CD4-positive, alpha-beta T cell treated with Interferon gamma for 1 hour (primary cell): ENCODE results near the gene AKAP8.
A peak's percentile ranks its signal among the peaks of the same experiment; 100 is the strongest.
"Not testable (repeated sequence)": the region's sequence is repeated elsewhere in the genome, so short reads cannot be mapped to it uniquely, and the experiment has no call there.

ENCODE experiments used
- DNase-seq: peaks from one replicate; pipeline ENCODE4 v3.0.0-alpha.2; 2020

The AKAP8 gene

DNA sequence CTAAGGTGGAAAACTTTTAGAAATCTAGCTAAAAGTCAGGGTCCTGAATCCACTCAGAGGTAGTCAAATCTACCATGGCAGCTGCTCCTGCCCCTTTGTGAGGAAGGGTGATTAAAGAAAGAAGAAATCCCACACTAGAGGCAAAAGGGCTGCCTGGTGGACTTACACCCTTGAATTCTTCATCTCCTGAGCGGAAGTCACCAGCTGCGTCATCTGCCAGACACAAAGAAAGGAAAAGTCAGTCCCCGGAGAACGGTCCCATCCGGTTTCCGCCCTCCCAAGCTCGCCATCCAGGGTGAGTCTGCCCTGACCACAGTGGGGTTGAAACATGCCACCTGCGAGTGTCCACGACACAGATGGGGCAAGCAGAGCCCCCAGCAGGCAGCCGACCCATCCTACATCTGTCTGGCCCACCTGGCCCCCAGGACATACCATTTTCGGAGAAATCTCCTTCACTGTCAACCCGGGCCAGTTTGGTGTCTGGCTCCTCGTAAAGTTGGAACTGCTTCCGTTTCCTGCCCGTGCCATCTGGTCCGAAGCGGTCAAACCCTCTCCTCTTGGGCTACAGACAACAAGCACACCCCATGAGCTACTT is 7.7 kb downstream of the AKAP8 start:
- DNase-seq, result no peak

DNA sequence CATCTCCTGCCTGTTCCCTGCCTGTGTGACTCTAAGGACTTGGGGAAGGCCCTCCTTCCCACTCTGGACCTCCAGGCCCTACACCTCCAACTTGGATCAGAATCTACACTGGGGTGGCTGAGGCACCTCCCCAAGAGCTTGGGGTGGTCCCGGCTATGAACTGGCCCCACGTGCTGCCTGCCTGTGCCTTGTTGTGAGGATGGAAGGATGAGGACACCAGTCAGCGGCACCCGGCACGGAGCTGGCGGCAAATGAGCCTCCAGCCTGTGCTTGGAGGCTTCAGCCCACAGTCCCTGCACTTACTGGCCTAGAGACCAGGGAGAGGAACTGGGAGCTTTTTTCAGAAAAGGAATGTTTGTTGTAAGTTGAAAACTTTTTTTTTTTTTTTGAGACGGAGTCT is 8.5 kb downstream of the AKAP8 start:
- DNase-seq, result no peak

DNA sequence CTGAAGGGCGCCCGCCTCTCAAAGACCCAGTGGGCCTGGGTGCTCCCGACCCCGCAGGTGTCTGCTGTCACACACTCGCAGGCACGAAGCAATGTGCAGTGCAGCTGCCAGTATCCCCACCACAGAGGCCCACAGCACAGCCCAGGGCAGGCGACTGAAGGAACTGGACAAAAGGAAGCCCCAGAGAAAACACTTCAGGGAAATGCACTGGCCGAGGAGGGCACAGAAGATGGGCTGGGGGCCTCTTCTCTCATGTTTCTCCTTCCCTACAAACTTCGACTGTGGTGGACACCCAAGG is 10.0 kb downstream of the AKAP8 start:
- DNase-seq, result no peak

DNA sequence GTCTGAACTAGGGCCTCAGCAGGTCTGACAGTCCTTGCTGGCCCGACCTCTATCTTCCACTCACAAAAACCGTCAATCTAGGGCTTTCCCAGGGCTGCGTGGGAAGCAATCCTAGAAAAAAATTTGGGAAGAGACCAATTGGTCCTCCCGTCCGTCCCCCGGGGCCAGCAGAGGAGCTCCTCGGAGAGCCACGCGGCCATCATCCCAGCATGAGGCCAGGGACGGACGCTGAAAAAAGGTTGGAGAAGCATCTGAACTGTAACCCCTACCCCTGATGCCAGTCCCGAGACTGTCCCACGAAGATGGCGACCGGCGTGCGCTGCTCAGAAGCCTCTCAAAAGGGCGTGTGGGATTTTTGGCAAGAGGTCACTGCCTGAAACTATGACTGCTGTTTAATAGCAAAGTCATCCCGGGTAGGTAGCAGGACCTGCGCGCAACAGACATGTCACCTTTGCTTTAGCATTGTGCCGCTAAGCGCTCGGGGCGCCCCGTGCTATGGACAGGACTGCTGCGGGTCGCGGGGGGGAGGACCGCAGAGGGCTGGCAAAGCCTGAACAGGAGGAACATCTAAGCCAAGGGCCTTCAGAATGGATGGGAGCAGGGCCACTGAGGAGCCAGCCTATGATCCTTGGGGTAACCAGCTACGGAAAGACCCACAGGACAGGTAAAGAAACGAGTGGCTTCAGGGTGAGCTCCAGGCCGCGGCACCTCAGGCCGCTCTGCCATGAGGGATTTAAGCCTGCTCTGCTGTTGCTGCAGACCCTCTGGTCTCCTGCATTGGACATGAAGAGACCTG is 10.6 kb downstream of the AKAP8 start:
- DNase-seq, result no peak

DNA sequence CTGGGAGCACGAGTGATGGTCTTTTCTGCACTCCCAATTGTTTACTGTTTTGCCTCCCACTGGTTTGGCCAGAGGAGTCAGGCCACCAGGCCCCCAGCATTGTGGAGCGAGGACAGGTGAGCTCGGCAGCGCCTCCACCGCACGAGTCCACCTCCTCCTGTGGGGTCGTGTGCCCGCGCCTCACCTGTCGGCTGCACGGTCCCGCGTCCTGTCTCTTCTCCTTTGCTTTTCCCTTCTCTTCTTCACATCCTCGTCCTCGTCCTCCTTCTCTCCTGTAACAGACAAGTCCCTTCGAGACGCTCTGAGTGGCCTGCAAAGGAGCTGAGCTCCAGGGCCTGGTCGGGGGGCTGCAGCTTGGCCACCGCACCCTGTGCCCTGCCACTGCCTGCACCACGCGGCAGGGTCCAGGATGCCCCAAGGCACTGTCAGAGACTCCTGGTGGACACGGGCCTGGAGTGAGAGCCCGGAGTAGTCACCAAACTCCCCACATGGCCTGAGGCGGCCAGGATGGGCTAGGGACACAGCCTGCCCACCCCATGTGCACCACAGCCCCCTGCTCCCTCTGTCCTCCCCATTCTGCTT is 11.4 kb downstream of the AKAP8 start:
- no peak for DNase-seq

DNA sequence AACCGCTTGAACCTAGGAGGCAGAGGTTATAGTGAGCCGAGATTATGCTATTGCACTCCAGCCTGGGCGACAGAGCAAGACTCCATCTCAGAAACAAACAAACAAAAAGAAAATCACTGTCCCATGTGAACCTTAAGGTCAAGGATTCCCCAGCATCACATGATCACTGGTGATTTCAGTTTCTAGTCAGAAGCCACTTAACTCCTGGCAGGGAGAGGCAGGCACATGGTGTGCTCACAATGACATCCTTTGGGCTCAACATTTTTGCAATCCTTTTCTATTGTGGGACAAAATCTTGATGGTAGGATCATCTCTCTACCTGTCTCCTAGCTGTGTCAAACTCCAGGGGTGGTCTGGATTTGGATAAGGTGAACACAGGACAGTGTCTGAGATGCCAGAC is 12.1 kb downstream of the AKAP8 start:
- no peak for DNase-seq

DNA sequence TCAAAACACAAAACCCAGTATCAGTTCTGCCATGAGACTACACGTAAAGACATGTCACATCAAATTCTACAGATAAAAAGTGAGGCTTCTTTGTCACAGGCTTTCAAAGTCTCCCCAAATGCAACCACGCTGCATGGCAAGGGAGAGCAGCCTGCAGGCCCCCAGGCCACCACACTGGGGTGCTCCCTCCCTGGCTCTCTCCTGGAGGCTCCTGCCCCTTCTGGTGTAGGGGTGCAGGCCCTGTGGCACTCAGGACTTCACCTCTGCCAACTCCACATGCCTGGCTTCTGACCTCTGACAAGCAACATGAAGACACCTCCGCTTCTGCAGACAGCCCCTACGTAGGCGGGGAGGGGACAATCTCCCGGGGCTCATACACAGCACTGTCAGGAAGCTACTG is 14.3 kb downstream of the AKAP8 start:
- no peak for DNase-seq

DNA sequence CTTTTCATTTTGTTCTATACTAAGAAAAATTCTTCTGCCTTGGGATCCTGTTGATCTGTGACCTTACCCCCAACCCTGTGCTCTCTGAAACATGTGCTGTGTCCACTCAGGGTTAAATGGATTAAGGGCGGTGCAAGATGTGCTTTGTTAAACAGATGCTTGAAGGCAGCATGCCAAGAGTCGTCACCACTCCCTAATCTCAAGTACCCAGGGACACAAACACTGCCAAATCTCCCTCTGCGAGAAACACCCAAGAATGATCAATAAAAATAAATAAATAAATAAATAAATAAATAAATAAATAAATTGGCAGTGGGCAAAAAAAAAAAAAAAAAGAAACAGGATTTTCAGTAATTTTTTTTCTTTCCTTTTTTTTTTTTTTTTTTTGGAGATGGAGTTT is 15.8 kb downstream of the AKAP8 start:
- not testable (repeated sequence) for DNase-seq

DNA sequence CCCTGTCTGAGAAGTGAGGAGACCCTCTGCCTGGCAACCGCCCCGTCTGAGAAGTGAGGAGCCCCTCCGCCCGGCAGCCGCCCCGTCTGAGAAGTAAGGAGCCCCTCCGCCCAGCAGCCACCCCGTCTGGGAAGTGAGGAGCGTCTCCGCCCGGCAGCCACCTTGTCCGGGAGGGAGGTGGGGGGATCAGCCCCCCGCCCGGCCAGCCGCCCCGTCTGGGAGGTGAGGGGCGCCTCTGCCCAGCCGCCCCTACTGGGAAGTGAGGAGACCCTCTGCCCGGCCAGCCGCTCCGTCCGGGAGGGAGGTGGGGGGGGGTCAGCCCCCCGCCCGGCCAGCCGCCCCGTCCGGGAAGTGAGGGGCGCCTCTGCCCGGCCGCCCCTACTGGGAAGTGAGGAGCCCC is 16.5 kb downstream of the AKAP8 start:
- not testable (repeated sequence) for DNase-seq

DNA sequence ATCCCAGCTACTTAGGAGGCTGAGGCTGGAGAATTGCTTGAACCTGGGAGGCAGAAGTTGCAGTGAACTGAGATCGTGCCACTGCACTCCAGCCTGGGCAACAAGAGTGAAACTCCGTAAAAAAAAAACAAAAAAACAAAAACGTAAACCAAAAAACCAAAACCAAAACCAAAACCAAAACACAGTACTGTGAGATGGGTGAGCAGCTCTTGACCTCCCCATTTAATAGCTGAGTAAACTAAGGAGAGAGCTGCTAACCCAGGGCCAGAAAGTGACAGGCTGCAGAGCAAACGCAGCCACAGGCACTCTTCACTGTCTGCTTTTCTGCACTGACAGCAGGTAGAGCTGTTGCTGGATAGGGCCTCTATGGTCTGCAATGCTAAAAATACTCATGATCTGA is 19.6 kb downstream of the AKAP8 start:
- DNase-seq, result not testable (repeated sequence)

DNA sequence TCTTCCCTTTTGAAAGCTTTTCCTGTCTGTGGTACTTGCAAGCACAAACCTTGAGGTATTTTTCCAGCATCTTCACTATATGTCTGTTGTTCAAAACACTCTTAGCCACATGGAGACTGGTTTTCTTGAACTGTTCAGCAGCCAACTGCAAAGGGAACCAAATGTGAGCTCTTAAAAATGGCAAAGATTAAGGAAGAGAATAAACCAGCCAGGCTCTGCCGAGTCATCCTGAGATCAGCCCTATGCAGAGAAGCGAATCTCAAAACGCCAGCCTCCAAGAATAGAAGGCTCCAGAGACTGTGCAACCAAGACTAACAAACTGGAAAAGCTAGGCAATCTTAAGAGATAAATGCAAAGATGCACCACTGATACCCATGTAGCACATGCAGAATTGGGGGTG is 20.7 kb downstream of the AKAP8 start:
- no peak for DNase-seq

DNA sequence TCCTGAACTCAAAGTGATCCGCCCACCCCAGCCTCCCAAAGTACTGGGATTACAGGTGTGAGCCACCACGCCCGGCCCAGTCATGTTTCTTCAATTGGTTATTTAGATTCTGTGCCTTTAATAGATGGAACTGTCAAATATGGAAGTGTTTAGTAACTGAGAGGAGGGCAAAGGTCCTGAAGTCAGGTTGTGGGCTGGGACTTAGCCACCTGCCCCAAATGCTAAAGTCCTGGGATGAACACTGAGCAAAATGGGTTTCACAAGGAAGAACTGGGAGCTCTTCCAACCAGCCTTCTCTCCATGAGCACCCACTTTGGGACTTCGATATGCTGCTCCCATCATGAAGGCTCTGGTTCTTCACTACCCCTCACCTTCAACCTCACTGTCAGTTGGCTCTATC is 21.7 kb downstream of the AKAP8 start:
- no peak for DNase-seq

DNA sequence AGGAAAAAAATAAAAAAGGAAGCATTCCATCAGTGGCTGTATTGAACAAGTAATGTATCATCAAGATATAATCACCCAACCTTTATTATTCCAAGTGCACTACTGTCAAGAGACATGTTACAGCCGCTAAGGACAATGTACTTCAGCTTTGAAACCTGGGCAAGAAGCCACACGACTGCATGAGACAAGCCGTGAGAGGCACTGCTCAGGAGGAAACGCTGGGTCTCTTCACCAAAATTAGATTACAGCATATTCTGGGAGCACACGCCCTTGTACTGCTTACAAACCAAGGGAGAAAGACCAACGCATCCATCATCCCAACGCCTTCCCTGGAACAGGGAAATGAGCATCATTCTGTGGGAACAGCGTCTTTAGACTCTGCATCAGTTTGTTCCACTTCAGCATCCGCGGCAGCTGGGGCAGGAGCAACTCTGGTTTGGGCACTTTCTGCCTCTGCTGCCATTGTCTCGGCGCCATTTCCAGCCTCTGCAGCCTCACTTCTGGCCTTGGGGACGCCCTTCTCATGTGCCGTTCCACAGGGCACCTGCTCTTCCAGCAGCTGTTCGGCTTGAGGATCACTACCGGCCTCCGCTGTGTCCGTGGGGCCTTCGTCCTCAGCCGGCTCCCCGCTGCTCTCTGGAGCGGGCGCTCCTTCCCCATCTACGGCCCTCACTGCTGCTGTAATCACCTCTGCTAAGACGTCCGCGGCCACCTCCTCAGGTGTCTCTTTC is 24.9 kb downstream of the AKAP8 start:
- DNase-seq, result no peak

DNA sequence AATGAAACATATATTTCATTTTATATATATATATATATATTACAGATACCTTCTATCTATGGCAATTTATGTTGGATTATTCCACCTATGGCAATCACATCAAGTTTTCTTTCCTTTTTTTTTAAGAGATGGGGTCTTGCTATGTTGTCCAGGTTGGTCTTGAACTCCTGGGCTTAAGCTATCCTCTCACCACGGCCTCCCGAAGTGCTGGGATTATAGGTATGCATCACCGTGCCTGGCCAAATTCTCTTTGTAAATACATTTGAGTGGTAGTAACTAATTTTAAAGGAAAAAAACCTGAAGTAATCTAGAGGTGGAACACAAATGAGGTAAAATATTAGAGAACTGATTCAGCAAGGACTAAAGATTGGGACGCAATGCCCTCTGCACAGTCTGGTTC is 25.7 kb downstream of the AKAP8 start:
- no peak for DNase-seq

DNA sequence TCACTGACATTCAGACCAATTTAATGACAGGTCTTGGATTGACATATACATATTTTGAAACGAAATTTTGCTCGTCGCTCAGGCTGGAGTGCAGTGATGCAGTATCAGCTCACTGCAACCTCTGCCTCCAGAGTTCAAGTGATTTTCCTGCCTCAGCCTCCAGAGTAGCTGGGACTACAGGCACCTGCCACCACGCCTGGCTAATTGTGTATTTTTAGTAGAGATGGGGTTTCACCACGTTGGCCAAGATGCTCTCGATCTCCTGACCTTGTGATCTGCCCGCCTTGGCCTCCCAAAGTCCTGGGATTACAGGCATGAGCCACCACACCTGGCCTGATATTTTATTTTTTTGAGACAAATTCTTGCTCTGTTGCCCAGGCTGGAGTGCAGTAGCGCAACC is 27.1 kb downstream of the AKAP8 start:
- DNase-seq, result not testable (repeated sequence)

DNA sequence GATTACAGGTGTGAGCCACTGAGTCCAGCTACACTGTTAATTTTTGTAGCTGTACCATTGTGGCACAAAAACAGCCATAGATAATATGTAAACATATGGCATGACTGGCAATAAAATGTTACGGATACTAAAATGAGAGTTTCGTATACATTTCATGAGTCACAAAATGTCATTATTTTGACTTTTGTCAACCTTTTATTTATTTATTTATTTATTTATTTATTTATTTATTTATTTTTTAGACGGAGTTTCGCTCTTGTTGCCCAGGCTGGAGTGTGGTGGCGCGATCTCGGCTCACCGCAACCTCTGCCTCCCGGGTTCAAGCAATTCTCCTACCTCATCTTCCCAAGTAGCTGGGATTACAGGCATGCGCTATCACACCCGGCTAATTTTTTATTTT is 38.3 kb downstream of the AKAP8 start:
- DNase-seq, result not testable (repeated sequence)

DNA sequence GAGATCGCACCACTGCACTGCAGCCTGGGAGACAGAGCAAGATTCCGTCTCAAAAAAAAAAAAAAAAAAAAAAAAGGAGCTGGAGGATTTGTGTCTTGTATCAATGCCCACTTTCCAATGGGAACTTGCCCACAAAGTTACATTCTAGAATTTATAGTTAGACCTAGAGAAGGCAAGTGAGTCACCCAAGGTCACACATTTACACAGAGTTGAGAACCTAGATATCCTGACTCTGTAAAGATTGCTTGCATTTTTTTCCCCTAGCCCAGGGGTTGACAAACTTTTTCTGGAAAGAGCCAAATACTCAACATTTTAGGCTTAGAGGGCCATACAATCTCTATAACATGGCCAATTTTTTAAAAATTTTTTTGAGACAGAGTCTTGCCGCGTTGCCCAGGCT is 39.5 kb downstream of the AKAP8 start:
- no peak for DNase-seq

DNA sequence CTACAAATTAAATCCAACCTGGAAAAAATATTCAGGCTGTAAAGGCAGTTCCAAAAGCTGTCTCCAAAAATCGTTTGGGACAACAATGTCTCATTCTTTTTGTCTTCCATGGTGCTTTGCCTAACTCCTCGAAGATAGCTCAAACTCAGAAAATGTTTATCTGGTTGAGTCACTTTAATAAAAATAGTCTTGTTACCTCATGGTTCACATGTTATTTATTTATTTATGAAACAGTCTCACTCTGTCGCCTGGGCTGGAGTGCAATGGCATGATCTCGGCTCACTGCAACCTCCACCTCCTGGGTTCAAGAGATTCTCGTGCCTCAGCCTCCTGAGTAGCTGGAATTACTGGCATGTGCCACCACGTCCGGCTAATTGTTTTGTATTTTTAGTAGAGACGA is 42.4 kb downstream of the AKAP8 start:
- DNase-seq, result no peak

DNA sequence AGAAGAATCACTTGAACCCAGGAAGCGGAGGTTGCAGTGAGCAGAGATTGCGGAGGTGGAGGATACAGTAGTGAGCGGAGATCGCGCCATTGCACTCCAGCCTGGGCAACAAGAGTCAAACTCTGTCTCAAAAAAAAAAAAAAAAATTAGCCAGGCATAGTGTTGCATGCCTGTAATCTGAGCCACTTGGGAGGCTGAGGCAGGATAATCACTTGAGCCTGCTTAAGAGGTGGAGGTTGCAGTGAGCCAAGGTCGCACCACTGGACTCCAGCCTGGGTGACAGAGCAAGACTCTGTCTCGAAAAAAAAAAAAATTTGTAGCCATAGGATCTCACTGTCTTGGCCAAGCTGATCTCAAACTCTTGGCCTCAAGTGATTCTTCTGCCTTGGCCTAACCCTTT is 43.6 kb downstream of the AKAP8 start:
- DNase-seq, result not testable (repeated sequence)

DNA sequence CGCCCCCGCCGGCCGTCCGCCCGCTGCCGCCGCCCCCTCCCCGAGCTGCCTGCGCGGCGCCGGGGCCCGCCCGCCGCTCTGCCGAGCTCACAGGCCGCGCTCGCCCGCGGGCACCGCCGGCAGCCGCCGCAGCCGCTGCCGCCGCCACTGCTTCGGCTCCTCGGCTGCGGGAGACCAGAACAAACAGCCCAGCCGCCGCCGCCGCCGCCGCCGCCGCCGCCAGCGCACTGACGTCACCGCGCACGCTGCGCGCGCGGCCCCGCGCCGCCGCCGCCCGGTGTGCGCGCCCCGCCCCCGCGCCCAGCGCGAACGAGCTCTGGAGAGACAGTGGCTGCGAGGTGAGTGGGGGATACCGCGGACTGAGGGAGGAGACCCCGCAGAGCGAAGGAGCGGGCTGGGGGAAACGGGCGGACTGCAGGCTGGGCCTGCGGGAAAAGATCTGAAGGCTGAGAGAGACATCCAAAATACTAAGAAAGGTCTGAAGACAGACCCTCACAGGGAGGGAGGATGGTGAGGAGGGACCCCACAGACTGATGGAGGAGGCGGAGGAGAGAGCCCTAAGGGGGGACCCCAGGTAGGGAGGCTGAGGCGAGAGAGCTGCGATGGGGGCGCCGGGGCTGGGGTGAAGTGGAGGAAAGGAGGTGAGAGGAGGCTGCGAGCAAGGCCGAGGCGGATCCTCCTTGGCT is 47.1 kb downstream of the AKAP8 start, which contains the start of gene BRD4:
Gene BRD4, minus strand, starts transcription at position 229 of the 686 bp plus-strand sequence. CDS start 59,440 bp downstream, outside the sequence.
- DNase-seq, result peak; percentile 70

DNA sequence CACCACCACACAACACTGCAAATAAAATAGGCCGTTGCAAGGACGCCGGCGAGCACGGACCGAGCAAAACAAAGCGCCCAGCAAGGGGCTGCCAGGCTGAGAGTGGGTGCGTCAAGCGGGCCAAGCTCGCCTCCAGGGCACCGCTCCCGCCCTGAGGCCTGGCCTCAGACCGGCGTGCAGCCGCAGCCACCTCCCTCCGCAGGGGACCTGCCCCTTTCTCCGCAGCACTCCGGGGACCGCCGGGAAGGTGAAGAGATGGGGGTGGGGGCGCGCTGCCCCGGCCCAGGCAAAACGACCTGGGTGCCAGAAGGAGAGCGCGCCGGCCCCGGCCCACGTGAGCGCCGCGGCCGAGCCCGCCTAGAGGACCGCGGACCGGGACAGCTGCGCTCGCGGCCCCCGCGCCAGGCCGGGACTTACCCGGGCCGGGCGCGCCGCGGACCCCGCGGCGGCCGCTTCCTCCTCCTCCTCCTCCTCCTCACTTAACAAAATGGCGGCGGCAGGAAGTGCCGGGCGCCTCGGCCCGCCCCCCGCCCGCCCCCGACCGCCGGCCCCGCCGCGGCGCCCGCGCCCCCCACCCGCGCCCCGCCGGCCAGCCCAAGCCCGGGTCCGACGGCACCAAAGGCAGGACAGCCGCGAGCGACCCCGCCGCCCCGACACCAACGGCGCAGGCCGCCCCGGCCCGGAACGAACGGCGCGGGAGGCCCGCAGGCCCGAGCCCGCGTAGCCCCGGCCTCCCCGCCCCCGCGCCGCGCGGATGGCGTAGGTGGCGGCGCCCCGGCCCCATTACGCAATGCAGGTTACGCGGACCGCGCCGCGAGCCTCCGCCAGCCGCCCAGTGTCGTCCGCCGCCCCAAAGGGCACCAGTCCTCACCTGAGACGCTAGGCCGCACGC is 47.9 kb downstream of the AKAP8 start:
- DNase-seq, result peak; percentile 57

DNA sequence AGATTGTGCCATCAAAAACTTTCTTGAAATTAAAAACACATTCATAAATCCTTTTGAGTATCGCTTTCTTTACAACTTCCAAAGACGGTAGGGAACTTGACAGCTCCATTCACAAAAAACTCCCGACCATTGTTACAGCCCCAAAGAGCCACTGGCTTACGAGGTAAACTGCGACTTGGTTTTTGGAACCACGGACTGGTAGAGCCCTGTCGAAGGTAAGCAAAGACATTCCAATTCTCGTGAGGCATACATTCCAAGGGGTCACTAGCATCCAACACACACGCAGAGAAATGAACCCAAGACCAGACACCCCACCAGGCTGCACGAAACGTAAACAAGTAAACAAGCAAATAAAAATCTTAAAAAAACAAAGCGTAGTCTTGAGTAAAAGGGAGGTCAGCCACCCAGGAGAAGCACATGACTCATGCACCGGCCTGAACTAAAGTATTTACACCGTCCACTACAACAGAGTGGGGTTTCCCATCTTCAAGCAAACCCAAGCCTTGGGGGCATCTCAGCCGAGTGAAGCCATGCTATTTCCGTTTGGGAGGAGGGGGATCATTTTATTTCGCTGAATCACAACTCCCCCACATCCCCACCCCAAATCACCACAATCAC is 48.7 kb downstream of the AKAP8 start:
- DNase-seq, result peak; percentile 25
